Lower leg skin (tissue), 3 donors: Measurements from ENCODE around the gene NUDT8.

Experiments used
- POLR2A ChIP-seq, 2 donors: fragments of 450-650 bp; IDR thresholded peaks; one replicate each; pipeline ENCODE4 v1.6.1; 2016 to 2017; ENCODE audit warnings: antibody characterized with exemption in 2 of 2, mild to moderate bottlenecking in 1 of 2, moderate library complexity in 1 of 2
- TF ChIP-seq, protein P1 (sequence below), 3 donors: fragments of 450-650 bp; IDR thresholded peaks; one replicate each; pipeline ENCODE4 v1.5.1; 2016; ENCODE audit warnings: antibody characterized with exemption in 3 of 3, mild to moderate bottlenecking in 3 of 3, moderate library complexity in 2 of 3

DNA sequence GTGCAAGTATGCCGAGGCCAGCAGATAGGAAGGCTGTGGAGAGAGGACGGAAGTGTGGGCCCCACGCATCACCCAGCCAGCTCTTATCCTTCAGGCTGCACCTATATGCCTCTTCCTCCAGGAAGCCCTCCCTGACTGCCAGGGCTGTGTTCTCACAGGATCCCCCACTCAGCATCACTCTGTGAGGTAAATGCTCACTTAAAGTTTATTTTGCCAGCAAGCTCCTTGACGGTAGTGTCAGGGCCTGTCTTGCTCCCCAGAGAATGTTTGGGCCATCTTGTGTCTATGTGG is 5.4 kb upstream of the NUDT8 start:
- TF ChIP-seq, protein P1, sequence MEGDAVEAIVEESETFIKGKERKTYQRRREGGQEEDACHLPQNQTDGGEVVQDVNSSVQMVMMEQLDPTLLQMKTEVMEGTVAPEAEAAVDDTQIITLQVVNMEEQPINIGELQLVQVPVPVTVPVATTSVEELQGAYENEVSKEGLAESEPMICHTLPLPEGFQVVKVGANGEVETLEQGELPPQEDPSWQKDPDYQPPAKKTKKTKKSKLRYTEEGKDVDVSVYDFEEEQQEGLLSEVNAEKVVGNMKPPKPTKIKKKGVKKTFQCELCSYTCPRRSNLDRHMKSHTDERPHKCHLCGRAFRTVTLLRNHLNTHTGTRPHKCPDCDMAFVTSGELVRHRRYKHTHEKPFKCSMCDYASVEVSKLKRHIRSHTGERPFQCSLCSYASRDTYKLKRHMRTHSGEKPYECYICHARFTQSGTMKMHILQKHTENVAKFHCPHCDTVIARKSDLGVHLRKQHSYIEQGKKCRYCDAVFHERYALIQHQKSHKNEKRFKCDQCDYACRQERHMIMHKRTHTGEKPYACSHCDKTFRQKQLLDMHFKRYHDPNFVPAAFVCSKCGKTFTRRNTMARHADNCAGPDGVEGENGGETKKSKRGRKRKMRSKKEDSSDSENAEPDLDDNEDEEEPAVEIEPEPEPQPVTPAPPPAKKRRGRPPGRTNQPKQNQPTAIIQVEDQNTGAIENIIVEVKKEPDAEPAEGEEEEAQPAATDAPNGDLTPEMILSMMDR (IDR thresholded peaks at IDR 0.05), result no peak
- no peak for TF ChIP-seq POLR2A (IDR thresholded peaks at IDR 0.05)
